T-helper 1 cell treated with Interleukin-12 subunit alpha and Interleukin-12 subunit beta and Interleukin-4 antibody, amounts not matched to agents 30 ng/mL and 1 ng/mL, for 36 hours (primary cell): ENCODE measurements around the gene STARD3. TPM values are rescaled to one million over a fixed set of nuclear protein-coding genes. Genes with fewer than 3 reads are reported as not detected.
"Not testable (repeated sequence)": the region's sequence is repeated elsewhere in the genome, so short reads cannot be mapped to it uniquely, and the experiment has no call there.

Source experiments
- intact Hi-C: fragments of 100-400 bp; cut with micrococcal nuclease; formaldehyde crosslinking; loops from one replicate; pipeline ENCODE4 v1.15.1; 2024
- total RNA-seq: library from RNA; stranded (reverse); gene quantifications from 2 replicates; pipeline ENCODE4 v1.2.3, GENCODE V29; 2022

STARD3 gene
- total RNA-seq, 1 donor from 2014 or later: 70.6 TPM

DNA sequence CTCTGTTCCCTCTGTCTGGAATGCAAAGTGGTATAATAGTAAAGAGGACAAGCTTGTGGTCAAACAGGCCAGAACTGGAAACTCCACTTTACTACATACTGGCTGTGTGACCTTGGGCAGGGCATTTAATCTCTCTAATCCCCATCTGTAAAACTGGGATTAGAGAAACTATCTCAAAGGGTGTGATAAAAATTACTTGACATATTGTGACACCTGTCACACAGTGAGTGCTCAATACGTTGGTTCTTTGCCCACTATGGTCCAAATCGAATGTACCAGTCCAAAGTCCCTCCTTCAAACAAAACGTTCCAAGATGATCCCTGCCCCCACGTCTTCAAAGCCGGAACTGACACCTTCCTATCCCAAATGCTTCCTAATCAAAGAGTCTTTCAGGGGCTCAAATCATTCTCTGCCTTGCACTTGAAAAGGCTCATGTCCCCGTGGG, 50.2 kb downstream of the STARD3 start:
- intact Hi-C loops: loop anchor here (1.0 kb wide), 1 partner anchor 67 kb away; no protein-coding TSS in a partner anchor

DNA sequence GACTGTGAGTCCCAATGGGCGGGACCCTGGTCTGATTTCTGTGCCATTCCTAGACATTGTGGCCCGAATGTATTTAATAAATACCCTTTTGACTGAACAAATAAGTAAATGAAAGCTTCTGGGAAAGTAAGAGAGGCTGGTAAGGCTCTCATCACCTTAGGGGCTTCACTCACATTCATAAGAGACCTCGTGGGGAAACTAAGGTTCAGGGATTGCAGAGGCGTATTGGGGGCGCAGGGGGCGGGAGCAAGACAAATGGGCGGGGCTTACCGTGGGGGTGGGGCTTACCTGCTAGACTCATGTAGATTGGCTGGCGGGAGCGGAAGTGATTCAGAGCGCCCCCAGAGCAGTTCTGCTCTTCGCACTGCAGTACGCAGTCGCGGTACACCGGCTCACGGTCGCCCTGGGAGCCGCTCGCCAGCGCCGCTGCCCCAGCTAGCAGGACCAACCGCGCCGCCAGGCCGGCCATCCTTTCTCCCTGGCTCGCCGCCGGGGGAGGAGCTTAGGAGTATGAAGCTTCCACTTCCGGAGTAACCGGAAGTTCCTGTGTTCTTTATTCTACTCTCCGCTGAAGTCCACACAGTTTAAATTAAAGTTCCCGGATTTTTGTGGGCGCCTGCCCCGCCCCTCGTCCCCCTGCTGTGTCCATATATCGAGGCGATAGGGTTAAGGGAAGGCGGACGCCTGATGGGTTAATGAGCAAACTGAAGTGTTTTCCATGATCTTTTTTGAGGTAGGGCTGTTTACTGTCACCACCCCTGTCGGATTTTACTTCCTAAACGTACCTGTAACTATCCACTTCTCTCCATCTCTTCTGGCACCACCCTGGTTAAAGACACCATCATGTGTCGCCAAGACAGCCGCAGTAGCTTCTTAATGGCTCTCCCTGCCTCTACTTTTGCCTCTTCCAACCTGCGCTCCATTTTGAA, 50.9 kb downstream of the STARD3 start, which contains the start of gene PGAP3:
PGAP3 (minus strand) TSS at position 512 of the 929 bp plus-strand sequence; CDS start at position 469, 43 bp downstream.
- intact Hi-C loops: loop anchor here (1.0 kb wide), 6 partner anchors 9 to 292 kb away; partner anchors contain the start of genes LRRC3C, MIEN1, ORMDL3 and PSMD3

DNA sequence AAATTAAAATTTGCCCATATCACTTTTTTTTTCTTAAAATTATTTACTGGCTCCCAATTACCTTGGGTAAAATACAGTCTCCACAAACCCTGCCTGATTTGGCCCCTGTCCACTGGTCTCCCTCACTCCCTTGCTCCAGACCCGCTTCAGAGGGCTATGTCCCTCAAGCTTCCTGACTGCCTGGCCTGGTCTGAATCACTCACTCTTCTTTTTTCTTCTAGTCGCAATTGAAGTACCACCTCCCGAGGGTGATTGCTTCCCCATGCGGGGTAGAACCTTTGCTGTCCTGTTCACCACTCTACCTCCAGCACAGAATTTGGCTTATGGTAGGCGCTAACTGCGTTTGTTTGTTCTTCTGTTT, 51.5 kb downstream of the STARD3 start:
- intact Hi-C loops: loop anchor here (1.0 kb wide), 5 partner anchors 9 to 292 kb away; partner anchors contain the start of genes LRRC3C, MIEN1, ORMDL3 and PSMD3

DNA sequence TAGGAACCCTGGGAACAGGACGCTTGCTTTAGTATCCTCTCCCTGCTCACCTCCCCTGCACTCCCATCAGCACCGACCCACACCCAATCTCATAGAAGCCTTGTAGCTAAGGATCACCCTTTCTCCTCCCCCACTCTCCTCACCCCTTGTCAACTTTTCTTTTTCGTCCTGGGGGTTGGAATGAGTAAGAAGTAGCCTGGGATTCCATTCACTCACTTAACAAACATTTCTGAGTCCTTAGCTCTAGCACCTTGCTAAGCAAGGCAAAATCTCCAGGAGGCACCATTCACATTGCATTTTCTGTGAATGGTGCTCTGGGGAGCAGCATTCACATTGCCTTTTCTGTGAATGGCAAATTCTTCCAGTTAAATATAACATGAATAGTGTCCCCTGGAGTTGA, 52.0 kb downstream of the STARD3 start:
- intact Hi-C loops: loop anchor here (1.0 kb wide), 5 partner anchors 10 to 291 kb away; partner anchors contain the start of genes LRRC3C, MIEN1, ORMDL3 and PSMD3

DNA sequence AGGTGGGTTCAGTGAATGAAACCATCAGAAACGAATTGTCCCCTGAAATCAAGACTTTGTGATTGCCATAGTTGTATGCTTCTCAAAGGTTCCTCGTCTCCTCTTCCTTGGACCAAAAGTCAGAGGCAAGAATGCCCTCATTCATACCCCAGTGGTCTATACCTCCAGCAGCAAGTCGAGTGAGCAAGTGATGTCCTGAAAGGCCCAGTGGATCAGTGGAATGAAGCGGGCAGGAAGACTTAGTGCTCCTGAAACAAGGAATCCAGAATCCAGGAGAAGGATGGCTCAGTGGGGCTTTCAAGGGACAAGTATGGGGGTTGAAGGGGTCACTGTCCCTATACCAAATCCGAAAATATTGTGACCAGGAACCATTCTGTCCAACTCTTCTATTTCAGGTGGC, 57.6 kb downstream of the STARD3 start:
- intact Hi-C loops: no loop called here

DNA sequence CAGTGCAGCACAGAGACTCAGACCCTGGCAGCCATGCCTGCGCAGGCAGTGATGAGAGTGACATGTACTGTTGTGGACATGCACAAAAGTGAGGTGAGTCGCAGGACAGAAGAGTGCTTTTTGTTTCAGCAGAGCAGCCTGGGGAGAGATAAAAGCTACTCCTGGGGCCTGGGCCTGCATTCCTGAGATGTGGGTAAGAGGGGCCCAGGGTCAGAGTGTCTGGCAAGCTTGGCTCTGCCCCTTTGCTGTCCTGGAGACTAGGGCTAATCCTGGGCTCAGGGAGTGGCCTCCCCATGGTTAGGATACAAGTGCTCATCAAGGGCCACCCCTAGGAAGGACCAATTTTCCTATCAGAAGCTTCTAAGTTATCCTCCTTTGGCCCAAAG, 58.1 kb downstream of the STARD3 start:
- intact Hi-C loops: no loop called here

DNA sequence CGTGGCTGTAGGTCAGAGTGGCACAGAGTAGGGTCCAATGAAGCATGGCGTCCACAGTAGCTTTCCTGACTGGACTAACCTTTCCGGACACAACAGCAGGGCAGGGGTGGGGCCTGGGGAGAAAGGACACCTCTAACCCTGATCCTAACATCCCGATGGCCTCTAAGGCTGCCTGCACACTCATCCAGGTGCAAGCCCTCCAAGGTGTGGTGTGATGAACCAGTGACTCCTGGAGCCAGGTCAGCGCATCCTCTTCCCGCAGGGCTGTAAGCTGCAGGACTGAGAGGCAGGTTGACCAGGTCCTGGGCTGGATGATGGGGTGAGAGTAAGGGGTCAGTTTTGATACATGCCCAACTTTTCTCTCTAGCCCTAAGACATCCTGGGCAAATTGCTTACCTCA, 59.8 kb downstream of the STARD3 start:
- intact Hi-C loops: no loop called here

DNA sequence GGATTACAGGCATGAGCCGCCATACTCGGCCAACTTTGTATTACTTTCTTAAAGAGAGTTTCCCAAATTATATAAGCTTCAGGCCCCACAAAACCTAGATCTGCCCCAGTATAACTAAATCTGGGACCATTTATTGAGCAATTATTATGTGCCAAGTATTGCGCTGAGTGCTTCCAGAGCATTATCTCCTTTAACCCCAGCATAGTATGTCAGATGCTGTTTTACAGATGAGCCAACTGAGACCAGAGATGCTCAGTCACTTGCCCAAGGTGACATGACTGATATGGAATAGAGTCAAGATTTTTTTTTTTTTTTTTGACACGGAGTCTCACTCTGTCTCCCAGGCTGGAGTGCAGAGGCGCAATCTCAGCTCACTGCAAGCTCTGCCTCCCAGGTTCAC, 61.0 kb downstream of the STARD3 start:
- intact Hi-C loops: no loop called here

DNA sequence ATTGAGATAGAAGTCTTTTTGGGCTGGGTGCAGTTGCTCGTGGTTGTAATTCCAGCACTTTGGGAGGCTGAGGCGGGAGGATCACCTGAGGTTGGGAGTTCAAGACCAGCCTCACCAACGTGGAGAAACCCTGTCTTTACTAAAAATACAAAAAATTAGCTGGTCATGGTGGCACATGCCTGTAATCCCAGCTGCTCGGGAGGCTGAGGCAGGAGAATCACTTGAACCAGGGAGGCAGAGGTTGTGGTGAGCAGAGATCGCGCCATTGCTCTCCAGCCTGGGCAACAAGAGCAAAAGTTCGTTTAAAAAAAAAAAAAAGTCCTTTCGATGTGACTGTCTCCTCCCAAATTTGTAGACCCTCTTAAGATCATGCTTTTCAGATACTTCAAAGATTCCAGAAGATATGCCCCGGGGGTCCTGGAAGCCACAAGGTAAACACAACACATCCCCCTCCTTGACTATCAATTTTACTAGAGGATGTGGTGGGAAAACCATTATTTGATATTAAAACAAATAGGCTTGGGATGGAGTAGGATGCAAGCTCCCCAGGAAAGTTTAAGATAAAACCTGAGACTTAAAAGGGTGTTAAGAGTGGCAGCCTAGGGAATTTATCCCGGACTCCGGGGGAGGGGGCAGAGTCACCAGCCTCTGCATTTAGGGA, 62.3 kb downstream of the STARD3 start:
- intact Hi-C loops: not testable (repeated sequence)

DNA sequence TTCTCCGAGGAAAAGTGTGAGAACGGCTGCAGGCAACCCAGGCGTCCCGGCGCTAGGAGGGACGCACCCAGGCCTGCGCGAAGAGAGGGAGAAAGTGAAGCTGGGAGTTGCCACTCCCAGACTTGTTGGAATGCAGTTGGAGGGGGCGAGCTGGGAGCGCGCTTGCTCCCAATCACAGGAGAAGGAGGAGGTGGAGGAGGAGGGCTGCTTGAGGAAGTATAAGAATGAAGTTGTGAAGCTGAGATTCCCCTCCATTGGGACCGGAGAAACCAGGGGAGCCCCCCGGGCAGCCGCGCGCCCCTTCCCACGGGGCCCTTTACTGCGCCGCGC, 62.8 kb downstream of the STARD3 start, which contains the start of gene ERBB2:
ERBB2 (plus strand) TSS at position 247 of the 330 bp plus-strand sequence. CDS start 175 bp downstream, outside the sequence.
- intact Hi-C loops: no loop called here

DNA sequence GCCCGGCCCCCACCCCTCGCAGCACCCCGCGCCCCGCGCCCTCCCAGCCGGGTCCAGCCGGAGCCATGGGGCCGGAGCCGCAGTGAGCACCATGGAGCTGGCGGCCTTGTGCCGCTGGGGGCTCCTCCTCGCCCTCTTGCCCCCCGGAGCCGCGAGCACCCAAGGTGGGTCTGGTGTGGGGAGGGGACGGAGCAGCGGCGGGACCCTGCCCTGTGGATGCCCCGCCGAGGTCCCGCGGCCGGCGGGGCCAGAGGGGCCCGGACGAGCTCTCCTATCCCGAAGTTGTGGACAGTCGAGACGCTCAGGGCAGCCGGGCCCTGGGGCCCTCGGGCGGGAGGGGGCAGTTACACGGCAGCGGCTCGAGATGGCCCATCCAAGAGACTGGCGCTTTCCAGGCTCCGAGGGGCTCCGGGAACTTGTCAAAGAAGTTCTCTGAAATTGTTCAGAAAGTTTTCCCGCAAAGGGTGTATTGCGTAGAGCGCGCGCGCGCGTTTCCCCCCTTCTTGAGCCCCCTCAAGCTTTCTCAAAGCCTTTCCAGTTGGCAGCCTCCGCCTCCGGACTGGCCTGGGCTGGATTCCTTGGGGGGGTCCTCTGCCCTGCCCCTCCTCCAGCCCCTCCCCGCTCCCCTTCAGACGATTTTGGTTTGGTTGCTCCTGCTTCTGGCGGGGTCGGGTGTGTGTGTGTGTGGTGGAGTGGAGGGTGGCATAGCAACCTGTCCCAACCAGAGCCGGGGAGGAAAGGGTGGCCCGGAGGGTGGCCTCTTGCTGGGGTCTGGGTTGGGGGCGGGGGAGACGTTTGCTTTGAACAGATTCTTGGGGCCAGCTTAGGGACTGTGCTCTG, 63.4 kb downstream of the STARD3 start:
- intact Hi-C loops: no loop called here

DNA sequence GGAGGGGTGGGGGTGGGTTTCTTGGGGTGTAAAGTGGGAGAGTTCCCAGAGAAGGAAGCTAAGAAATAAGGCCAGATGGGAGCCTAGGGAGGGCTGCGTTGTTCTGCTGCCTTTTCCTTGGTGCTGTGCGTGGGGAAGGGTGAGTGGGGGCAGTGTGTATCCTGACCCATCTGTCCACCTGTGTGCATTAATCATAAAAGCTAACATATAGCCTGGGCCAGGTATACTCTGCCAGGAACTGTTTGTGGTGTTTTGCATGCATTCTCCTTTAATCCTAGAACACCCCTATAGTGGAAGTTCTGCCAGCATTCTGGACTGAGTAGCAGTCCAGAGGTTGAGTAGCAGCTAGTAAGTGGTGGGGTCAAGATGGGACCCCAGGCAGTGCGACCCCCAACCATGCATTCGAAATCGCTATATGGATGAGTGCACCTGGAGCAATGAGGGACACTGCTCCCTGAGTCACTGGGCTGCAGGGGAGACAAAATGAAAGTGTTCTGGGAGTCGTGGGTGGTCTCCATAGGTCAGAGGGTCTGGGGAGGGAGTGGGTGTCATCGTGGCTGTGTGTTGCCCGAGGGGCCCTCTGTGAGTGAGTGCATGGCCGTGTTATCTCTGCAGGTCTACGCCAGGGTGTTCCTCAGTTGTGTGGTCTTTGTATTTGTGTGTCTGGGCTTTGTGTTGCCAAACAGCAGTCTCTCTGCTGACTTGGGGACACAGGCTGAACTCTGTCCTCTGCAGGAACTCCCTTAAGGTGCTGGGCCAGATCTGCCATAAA, 64.3 kb downstream of the STARD3 start:
- intact Hi-C loops: no loop called here

DNA sequence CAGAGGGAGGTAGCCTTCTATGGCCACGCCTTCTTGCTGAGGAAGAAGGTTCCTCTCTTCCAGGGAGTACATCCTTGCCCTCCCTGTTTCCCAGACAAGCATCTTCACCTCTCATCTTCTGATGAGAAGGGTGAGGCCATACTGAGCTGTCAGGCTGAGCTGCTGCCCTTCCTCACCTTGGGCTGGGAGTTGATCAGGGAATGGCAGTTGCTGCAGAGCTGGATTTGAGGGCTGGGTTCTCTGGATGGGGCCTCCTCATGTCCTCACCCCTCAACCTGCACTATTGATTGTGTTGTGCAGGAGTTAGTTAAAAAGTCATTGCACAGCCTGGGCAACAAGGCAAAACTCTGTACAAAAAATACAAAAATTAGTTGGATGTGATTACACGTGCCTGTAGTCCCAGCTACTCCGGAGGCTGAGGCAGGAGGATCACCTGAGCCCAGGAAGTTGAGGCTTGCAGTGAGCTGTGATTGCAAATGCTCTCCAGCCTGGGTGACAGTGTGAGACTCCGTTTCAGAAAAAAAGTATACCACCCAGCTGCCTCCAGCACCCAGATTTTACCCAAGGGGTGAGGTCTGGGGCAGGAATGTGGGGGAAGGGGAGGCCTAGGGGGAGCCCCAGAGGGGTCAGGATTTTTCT, 65.0 kb downstream of the STARD3 start:
- intact Hi-C loops: no loop called here

DNA sequence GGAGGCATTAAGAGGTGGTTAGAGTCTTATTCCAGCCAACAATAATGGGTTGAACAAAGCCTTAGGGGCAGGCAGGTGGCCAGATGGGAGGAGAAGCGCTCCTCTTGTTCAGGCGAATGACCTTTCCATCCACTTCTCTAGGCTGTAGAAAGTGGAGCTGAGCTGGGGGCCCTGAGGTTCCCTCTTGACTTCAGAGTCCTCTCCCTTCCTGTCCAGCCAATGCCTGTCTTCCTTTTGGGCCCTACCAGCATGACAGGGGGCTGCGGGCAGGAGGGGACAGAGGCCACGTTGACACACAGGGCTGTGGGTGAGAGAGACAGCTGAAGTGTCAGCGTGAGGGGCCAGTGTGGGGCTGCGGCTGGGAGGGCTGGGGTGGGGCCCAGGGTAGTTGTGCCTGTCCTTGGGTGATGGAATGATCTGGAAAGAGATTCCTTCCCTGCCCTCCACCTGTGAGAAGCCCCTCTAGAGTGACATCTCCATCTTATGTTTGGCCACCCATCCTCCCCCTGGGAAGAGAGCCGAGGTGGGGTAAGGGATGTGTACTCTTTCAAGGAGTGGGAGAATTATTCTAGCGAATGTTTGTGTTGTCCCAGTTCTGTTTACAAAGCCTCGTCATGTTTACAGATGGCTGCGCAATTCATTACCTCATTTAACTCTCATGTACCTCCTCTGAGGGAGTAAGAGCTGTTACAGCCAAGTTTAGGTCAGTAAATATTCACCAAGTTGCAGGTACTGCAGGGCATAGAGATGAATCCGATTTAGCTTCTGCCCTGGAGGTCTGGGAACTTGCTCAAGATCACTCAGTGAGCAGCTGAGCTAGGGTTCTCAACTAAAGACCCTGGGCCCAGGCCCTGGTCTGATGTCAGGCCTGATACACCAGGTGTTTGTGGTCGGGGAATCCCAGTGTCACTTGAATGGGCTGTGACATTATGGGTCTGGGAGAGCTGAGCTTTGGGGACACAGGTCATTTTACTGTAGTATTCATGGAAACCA, 66.3 kb downstream of the STARD3 start:
- intact Hi-C loops: no loop called here

DNA sequence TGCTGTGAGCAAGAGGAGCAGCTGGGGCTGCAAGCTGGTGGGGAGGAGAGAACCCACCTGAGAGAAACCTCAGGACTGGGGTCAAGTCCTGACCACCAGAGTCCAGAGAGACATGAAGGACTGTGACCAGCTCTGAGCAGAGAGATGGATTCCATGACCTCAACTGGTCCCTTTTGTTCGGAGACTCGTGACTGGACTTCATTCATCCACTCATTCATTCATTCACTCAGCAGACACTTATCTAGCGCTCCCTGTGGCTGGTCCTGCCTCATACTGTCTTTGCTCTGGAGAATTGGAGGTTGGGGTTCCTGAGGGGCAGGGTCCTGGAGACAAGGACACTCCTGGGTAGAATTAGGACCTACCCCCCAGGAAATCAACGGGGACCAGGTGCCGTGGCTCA, 67.0 kb downstream of the STARD3 start:
- intact Hi-C loops: no loop called here

DNA sequence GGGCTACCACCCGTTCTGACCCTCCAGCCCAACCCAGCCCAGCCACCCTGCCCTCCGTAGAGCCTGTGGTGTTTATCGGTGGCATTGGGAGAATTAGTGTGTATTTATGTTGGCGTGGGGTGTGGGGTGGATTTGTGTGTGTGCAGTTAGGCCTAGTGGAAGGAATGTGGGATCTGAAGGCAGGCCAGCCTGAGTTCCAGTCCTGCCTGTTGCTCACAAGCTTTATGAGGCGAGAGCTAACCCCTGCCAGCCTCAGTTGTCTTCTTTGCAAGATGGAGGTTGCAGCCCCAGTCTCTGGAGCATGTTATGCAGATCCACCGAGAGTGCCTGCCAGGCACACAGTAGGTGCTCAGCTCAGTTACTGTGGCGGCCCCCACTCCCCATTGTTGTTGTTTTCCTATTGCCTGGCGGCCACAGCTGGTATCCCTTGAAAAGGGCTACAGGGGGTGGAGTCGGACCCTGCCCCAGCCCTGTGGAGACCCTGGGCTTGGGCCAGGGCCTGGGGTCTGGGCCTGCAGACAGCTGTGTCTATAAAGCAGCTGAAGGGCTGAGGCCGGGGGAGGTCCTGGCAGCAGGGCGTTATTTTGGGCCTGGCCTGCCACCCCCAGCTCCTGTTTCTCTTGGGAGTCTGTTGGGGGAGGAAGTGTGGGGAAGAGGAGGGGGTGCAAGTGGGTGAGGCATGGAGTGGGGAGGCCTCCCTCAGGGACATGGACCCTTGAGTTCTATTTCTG, 68.0 kb downstream of the STARD3 start:
- intact Hi-C loops: no loop called here

DNA sequence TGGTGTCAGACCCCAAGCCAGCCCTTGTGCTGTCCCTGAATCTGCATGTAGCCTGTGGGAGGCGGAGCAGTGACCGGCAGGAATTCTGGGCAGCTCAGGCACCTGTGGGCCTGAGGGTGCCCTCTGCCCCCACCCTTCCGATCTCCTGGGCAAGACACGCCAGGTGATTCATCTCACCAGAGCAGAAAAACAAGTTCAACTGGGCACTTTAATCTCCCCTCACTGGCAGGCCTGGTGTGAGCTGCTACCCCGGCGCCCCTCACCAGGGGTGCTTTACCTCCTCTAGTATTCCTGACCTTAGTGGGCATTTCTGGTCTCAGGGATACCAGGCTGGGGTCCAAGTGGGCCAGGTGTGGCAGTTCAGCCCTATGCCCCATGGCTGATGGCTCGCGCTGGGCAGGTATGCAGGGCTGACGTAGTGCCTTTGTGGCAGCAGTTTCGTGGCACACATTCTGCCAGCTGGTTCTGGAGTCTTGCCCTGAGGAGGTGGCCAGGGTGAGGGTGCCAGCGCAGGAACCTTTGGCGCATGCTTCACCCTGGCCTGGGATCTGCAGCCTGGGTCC, 68.9 kb downstream of the STARD3 start:
- intact Hi-C loops: no loop called here

DNA sequence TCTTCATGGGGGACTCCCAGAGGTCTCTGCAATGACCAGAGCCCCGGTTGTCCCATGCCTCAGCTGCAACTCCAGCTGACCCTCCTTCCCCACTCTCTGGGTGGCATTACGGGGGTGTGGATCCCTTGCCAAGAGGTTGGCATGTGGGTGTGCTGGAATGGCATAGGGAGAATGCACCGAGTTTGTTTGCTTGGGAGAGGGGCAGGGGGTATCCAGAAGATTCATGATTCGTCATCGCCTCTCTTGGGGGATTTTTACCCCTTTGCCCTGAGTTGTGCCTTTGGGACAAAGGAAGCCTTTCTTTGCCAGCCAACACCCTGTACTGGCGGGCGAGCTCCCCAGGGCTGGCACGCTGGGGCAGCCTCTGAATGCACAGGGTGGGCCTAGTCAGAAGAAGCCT, 69.4 kb downstream of the STARD3 start:
- intact Hi-C loops: no loop called here
